Measurements from ENCODE around the gene CTNNBIP1.

Gene CTNNBIP1

GRCh38 chr1:9852004-9852403 lies 58.1 kb downstream of the CTNNBIP1 start:
- no peak for DNase-seq

- DNase-seq, result no peak
Observed at GRCh38 chr1:9850442-9851162, 59.5 kb downstream of the CTNNBIP1 start.

GRCh38 chr1:9849691-9850441 lies 60.2 kb downstream of the CTNNBIP1 start:
- DNase-seq, result no peak

GRCh38 chr1:9848022-9848421 lies 62.0 kb downstream of the CTNNBIP1 start:
- DNase-seq, result no peak

- no peak for DNase-seq
Observed at GRCh38 chr1:9847269-9847668, 62.8 kb downstream of the CTNNBIP1 start.

- DNase-seq, result no peak
Observed at GRCh38 chr1:9846611-9847171, 63.4 kb downstream of the CTNNBIP1 start.

- no peak for DNase-seq
Observed at GRCh38 chr1:9845914-9846313, 64.2 kb downstream of the CTNNBIP1 start.

GRCh38 chr1:9844756-9845155 lies 65.3 kb downstream of the CTNNBIP1 start:
- no peak for DNase-seq

GRCh38 chr1:9844106-9844505 lies 66.0 kb downstream of the CTNNBIP1 start:
- no peak for DNase-seq

GRCh38 chr1:9843576-9843945 lies 66.5 kb downstream of the CTNNBIP1 start:
- no peak for DNase-seq

- DNase-seq, result no peak
Observed at GRCh38 chr1:9842781-9843575, 67.1 kb downstream of the CTNNBIP1 start.

GRCh38 chr1:9842073-9842711 lies 67.9 kb downstream of the CTNNBIP1 start:
- DNase-seq, result no peak

GRCh38 chr1:9841460-9841859 lies 68.6 kb downstream of the CTNNBIP1 start:
- no peak for DNase-seq

GRCh38 chr1:9840176-9840575 lies 69.9 kb downstream of the CTNNBIP1 start:
- no peak for DNase-seq

- no peak for DNase-seq
Observed at GRCh38 chr1:9838946-9839345, 71.1 kb downstream of the CTNNBIP1 start.

GRCh38 chr1:9836632-9836960 lies 73.5 kb downstream of the CTNNBIP1 start:
- no peak for DNase-seq

- DNase-seq, result no peak
Observed at GRCh38 chr1:9835758-9836631, 74.1 kb downstream of the CTNNBIP1 start.

- DNase-seq, result no peak
Observed at GRCh38 chr1:9835404-9835757, 74.7 kb downstream of the CTNNBIP1 start.

GRCh38 chr1:9833632-9834031 lies 76.4 kb downstream of the CTNNBIP1 start:
- no peak for DNase-seq

GRCh38 chr1:9827558-9828185 lies 82.4 kb downstream of the CTNNBIP1 start:
- DNase-seq, result no peak

- DNase-seq, result no peak
Observed at GRCh38 chr1:9826616-9827015, 83.5 kb downstream of the CTNNBIP1 start.

- no peak for DNase-seq
Observed at GRCh38 chr1:9826087-9826486, 84.0 kb downstream of the CTNNBIP1 start.

Measured in activated T-cell treated with anti-CD3 and anti-CD28 coated beads, Interleukin-2, amount 50 U/mL, for 1 hour (primary cell).